ENCODE measurements around the gene SAE1.

The SAE1 gene

DNA sequence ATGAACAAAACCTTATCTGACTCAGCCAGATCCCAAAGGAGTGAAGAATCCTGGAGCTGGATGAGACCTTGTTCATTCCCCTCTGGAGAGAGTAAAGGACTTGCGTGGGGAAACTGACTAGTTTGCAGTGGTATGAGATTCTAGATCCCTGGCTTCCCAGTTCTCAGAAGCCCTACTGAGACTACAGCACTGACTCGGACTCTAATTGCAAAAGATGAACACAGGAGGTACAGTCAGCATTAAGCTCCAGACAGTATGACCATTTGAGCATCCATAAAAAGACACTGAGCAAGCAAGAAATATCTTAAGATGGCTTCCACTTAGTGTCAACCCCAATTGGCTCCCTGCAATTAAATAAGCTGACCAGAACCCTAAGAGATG lies 23.8 kb upstream of the SAE1 start:
- no peak for DNase-seq (ENCODE audit: low spot score)

DNA sequence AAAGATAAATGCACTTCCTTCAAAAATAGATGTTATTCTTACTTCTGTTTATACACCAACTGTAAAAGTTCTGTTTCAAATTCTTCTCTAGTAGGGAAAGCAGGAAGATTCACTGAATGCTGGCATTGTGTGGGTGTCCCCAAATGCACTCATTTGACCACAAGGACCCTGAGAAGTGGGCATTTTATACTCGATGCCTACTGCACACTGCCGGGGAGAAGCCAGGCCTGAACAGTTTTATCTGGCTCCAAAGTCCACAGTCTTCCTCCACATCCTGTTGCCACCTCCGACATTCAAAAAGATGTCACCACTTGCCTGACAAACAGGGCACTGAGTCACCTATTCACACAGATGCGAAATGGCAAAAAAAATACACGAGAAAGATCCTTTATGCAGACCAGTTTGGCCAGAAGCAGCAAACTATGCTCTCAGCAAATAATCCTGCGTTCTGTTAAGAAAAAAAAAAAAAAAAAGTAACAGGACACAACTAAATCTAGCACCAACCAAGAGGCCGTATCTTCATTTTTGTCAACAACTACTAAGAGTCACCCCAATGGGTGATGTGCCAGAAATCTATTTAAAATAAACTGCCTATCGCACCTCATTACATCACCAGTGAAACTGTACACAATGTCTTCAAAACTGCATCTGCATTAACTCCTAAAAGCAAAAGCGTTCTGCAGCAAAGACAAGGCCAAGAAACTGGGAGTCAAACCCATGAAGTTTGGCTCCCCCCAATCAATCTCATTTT lies 23.3 kb upstream of the SAE1 start:
- peak; percentile 48 for DNase-seq (ENCODE audit: low spot score)

DNA sequence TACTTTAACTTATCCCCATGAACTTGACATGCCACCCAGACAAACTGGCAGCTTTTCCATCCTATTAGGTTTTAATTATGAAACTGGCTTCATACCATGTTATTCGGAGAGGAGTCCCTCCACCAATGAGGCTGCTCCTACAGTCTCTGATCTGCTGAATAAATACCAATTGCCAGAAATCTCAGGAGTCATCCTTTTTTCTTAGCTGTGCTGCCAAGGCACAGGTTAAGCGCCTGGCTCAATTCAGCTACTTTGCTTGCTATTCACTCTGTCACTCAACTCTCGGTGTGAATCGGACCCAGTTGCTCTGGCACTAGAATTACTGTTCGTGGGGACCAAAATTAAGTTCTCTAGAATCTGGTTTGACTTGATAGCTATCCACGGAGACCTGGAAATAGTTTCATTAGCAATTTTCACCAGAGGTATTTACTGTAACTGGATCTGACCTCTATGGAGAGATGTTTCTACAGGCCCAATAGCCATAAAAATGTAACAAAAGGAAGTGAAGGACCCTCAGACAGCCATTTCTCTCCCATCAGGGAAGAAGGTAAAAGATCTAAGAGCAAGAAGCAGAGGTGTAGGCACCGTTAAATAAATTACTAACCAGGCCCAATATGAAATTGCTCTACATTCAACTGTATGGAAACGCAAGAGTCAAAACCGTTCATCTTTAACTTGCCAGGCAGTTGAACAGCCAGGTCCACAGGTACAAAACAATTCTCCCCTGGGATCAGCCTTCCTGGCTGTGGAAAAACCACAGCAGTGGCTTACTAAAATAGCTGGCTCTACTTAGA lies 22.5 kb upstream of the SAE1 start:
- no peak for DNase-seq (ENCODE audit: low spot score)

DNA sequence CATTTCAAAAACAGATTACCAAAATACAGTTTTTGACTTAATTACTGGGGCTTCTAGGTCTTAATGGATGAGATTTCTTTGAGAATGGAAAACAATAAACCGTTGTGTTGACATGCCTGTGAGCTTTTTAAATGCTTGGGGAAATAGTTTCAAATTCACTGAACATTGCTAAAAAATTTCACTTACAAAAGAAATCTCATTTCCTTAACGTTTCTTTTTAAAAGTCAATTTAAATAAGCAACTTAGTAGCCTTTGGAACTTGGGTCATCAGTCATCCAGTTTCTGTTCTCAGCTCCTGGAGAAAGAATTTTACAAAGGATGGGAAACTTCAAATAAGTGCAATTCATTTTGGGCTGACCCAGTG lies 21.5 kb upstream of the SAE1 start:
- no peak for DNase-seq (ENCODE audit: low spot score)

DNA sequence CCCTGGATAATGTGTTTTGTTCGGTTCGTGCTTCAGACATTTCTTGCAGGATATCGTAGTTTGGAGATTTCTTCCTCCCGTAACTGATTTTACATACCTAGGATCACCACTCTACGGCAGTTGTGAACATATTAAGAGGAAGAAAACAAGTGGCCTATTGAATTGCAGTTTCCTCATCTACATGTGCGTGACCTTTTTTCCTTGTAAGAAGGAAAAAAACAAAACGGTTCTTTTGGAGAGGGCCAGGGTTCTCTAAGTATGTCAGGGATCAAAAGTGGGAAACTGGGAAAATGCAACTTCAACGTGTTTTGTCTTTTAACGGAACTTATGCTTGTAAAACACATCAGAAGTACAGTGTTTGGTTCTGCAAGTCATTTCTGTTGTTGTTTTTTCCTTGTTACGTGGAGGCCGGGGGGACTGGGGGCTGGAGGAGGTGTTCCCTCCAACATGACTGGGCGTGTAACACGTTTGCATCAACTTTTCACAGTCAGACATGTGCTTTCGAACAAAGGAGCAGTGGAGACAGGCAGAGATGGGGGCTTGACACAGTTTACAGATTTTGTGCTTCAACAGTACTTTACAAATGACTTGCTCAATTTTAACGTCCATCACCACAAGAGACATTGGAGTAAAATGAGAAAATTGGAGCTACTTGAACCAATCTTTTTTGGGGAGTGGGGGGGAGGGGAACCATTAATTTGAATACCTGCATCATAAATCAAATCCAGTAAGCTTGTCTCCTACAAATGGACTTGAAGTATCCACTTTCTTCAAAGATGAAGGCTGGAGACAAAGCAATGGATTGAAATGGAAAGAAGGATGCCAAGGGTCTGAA lies 20.9 kb upstream of the SAE1 start:
- DNase-seq (ENCODE audit: low spot score), result peak; percentile 77

DNA sequence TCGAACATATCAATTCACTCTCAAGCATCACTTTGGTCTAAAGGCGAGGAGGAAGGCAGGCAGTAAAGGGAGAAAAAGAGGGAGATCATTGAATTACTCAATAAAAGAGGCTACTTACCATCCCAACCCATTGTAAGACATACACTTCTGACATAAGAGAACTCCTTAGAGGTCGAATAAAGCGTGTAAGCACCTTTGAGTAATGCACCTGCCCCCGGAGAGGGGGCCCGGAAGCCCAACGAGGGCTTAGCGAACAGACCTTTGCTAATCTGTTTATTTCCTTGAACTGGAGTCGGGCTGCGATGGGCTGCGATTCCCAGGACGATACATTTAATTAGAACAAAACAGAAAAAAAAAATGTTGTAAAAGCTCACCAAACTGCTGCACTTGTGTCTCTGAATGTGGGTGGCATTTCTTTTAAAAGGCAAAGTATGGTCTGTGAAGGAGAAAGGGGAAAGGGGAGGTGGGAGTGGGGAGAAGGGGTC lies 20.1 kb upstream of the SAE1 start:
- DNase-seq (ENCODE audit: low spot score), result no peak

DNA sequence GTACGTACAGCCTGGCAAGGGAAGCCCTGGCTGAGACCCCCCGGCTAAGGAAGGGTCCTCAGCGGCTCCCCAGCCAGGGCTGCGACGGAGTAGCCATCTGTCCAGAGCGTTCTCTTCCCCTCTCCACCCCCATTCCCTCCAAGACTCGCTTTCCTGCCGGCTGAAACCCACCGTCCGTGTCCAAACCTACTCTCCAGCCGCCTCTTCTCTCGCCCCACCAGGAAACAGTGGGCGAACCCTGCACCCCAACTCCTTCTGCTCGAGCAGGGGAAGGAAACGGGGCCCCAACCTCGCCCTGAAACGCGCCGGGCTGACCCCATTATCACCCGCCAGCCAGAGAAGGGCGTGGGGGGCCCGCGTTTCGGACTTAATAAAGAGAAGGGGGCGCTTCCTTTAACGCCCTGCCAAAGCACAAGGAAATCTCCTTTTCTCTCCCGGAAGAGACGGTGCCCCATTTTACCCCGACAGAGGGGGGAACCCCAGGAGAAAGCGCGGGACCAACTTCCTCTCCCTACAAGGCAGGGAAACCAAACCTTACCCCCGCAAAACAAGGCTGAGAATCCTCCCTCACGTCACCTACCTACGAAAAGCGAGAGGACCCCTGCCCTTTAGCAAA lies 19.5 kb upstream of the SAE1 start:
- DNase-seq (ENCODE audit: low spot score), result peak; percentile 49

DNA sequence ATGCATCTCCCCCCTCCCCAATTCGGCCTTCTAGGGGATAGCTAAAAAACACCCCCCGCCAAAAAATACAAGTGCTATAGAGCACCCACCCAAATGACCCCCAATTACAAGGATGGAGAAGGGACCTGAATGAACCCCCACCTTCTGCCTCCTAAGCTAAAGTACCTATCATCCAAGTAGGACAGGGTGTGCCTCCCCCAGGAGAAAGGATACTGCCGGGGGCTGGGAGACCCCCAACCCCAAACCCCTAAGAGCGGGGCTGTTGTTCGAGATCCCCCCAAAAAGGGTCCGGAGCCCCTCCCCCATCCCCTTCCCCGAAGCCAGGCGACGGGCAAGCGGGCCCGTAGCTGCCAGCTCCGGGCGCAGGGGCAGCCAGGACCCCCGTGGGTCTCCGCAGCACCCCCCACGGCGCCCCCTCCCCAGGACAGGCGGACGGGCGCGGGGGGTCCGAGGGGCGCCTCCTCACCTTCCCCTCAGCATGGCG lies 18.9 kb upstream of the SAE1 start:
- no peak for DNase-seq (ENCODE audit: low spot score)

DNA sequence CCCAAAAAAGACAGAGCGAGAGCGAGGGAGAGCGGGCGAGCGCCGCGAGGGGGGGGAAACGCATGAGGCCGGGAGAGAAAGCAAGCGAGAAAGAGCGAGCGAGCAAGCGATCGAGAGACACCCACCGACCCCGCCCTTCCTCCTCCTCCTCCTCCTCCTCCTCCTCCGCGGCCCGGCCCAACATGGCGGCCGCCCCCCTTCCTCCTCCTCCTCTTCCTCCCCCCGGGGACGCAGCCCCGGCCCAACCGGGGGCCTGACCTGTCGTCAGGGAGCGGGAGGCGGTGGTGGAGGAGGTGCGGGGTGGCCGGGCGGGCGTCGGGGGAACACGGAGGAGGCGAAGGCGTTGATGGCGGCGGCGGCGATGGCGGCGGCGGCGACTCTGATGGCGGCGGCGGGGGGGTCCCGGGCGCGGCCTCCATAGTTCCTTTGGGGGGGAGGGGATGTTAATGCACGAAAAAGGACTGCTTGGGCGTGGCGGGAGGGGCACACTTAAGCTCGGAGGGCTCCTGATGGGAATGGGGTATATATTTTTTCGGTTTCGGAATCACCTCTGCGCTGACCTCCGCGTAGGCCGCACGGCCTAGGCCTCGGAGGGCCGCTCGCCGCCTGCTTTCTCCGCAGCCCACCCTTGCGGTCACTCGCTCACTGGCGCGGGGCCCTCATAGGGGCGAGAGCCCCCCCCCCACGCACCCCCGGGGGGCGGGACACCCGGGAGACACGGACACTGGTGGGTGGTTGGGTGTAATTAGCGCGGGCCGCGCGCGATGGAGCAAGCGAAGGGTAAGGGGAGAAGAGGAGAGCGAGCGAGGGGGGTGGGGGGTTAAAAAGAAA lies 18.3 kb upstream of the SAE1 start:
- peak; percentile 84 for DNase-seq (ENCODE audit: low spot score)

DNA sequence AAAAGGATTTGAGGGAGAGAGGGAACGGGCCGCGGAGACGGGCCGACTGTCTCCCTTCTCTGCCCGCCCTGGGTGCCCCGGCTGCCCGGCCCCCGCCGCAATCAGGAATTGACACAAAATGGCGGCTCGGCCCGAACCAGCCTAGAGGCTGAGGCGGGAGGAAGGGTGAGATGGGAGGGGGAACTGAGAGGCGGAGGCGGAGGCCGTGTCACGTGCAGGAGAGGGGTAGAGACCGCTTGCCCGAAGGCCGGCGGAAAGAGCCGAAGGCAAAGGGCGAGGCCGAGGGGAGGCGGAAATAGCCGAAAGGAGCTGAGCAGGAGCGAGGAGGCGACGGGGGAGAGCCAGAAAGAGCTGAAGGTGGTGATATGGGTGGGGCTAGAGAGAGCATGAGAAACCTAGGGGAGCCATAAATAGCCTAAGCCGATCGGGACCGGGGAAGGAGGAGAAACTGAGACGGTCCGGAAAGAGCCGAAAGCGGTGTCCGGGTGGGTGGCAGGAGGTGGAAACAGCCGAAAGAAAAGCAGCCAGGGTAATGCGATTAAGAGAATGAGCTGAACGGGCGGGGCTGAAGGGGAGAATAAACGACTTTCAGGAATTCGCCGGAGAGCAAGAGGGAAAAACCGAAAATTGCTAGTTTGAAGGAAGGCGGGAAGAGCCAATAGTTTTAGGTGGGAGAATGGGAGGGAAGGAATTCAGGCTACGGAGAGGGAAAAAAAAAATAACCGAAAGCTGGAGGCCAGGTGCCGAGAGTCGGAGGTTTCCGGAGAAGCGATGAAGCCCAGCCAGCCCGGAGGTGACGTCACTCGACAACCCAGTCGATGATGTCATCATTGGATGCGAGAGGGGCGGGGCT lies 17.4 kb upstream of the SAE1 start, which contains the start of gene ZC3H4:
ZC3H4 (minus strand) TSS at position 780 of the 853 bp plus-strand sequence. CDS start 1,192 bp downstream, outside the sequence.
- DNase-seq (ENCODE audit: low spot score), result peak; percentile 98

DNA sequence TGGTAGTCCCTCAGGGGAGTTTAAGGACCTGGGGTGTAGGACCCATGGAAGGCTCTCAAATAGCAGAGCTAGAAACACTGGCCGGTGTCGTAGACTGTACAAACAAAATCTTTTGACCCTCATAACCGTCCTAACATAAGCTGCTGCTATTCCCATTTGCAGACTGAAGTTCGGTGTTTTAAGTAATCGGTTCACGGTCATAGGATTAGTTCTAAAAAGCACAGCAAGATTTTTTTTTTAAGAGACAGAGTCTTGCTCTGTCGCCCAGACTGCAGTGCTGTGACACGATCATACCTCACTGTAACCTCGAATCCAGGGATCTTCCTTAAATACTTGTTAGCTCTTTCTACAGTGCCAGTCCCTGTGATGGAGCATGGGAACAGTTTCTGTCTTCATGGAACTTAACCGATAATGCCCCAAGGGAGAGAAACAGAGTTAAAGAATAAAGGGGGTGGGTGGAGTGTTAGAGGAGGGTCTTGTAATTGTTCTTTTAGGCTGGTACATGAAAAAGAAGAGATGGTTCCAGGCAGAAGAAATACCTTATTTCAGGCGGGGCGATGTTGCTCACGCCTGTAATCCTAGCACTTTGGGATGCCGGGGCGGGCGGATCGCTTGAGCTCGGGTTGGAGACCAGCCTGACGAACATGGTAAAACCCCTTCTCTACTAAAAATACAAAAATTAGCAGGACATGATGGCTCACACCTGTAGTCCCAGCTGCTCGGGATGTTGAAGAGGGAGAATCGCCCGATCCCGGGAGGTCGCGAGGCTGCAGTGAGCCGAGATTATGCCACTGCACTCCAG lies 16.6 kb upstream of the SAE1 start:
- DNase-seq (ENCODE audit: low spot score), result peak; percentile 47

DNA sequence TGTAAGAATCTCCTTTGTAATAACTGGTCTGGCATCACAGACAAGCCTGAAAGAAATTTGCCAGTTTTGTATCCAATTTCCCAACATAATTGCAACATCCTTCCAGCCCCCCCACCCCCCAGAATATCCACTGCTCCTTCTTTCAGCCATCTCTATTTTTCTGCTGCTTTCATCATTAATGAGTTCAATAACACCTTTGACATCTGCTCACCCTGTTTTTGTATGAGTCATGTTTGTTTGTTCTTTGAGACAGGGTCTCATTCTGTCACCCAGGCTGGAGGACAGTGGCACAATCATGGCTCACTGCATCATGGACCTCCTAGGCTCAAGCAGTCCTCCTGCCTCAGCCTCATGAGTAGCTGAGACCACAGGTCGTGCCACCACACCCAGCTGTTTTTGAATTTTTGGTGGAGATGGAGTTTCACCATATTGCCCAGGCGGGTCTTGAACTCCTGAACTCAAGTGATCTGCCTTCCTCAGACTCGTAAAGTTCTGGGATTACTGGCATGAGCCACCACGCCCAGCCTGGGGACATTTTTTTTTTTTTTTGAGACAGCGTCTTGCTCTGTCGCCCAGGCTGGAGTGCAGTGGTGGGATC lies 10.1 kb upstream of the SAE1 start:
- DNase-seq (ENCODE audit: low spot score), result no peak

DNA sequence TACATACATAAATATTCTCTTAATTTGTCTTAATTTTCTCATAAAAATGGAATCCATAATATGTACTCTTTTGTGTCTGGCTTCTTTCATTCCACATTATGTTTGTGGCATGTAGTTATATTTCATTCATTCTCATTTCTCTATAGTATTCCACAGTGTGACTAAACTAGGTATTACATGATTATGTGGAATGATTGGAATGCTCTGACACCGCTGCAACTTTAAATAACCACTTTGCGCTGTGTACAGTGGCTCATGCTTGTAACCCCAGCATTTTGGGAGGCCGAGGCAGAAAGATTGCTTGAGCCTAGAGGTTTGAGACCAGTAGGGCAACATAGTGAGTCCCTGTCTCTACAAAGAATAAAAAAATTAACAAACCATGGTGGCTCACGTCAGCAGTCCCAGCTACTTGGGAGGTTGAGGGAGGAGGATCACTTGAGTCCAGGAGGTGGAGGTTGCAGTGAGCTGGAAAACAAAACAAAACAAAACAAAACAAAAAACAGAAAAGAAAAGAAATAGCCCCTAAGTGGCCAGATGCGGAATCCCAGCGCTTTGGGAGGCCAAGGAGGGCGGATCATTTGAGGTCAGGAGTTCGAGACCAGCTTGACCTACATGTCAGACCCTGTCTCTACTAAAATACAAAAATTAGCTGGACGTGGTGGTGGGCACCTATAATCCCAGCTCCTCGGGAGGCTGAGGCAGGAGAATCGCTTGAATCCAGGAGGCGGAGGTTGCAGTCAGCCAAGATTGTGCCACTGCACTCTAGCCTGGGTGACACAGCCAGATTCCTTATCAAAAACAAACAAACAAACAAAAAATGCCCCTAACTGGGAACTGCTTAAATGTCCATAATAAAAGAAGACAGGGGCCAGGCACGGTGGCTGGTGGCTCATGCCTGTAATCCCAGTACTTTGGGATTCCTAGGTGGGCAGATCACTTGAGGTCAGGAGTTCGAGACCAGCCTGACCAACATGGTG lies 8.0 kb upstream of the SAE1 start:
- peak; percentile 80 for DNase-seq (ENCODE audit: low spot score)

DNA sequence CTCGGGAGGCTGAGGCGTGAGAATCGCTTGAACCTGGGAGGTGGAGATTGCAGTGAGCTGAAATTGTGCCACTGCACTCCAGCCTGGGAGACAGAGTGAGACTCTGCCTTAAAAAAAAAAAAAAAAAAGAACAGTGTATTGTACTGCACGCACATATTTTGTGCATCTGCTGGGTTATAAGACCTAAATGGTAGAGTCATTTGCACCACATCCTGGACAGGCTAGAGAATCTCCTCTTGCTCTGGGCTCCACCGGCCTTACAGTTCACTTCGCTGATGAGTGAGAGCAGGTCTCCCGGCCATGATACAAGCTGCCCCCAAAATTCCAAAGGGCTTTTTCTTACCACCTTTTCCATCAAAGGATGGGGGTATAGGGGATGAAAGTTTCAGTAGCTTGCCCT lies 7.2 kb upstream of the SAE1 start:
- no peak for DNase-seq (ENCODE audit: low spot score)

DNA sequence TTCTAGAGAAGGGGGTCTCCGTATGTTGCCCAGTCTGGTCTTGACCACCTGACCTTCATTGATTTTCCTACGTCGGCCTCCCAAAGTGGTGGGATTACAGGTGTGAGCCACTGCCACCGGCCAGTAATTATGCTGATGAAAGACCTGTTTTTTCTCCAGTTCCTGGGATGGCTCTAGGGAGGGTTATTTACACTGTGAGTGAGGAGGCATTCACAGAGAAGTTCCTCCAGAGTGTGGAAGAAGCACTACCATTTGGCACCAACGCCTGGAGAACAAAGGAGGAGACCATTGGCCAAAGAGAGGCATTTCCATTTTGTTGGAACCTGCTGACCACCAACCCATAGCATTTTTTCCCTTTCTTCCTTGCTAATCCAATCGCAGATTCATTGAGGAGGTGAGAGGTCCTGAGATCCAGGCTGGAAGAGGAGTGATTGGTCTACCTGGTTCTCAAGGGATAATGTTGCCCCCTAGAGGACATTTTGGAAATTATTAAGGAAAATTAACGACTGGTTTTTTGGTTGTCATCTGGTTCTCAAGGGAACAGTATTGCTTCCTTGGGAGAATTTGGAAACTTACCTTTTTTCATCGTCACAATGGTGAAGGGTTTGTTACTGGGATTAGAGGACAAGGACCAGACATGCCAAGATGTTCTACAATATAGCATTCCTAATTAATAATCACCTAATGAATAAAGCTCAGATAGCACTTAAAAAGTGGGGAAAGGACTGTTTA lies 5.5 kb upstream of the SAE1 start:
- peak; percentile 80 for DNase-seq (ENCODE audit: low spot score)

DNA sequence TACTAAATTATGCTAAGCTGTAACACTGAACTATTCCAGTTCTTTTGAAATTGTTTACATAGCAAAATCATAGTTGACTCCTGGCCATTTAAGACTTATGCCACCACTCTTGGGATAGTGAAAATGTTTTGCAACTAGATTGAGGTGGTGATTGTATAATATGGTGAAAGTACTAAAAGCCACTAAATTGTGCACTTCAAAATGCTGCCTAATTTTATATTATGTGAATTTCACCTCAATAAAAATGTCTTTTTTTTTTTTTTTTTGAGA lies 5.0 kb upstream of the SAE1 start:
- no peak for DNase-seq (ENCODE audit: low spot score)

DNA sequence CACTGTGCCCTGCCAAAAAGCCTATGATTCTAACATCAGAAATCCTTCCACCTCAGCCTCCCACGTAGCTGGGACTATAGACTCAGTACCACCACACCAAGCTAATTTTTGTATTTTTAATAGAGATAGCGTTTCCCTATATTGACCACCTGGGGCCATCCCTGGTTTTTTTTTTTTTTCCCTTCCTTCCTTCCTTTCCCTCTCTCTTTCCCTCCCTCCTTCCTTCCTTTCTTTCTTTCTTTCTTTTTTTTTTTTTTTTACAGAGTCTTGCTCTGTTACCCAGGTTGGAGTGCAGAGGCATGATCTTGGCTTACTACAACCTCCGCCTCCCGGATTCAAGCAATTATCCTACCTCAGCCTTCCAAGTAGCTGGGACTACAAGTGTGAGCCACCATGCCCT lies 1.1 kb upstream of the SAE1 start:
- DNase-seq (ENCODE audit: low spot score), result no peak
